Pancreas (tissue), 10 donors: ENCODE measurements around the gene PPP6R3. TPM values are rescaled to one million over a fixed set of nuclear protein-coding genes. Genes with fewer than 3 reads are reported as not detected.

Experiments used
- ATAC-seq, 4 donors: fragments of 200-7000 bp; cut with Tn5 transposase; one replicate each; pipeline versions ENCODE4 v1.8.0 to v1.9.1; 2020; ENCODE audit warnings: mild to moderate bottlenecking in 4 of 4, moderate library complexity in 4 of 4
- DNase-seq, 6 donors: peaks; one replicate each; pipeline ENCODE4 v3.0.0-alpha.2; 2020
- FAIRE-seq: peaks from 2 replicates; lab custom pipeline; 2012; peaks lifted over from hg19 to GRCh38; lab: Jason Lieb, UNC
- H3K27ac ChIP-seq, 4 donors: fragments of 200-600 bp; sonication (generic); 1 replicate in 3 of 4; 2 replicates in 1 of 4; pipeline versions ENCODE4 v1.5.0 to v1.8.0; 2020
- H3K27me3 ChIP-seq, 4 donors: fragments of 200-600 bp; one replicate each; pipeline ENCODE4 v1.8.0; 2021
- H3K36me3 ChIP-seq, 3 donors: fragments of 200-600 bp; sonication (generic) in 1 of 3; one replicate each; pipeline versions ENCODE4 v1.5.0 to v1.8.0; 2020 to 2021
- H3K4me1 ChIP-seq, 3 donors: fragments of 200-600 bp; one replicate each; pipeline ENCODE4 v1.8.0; 2021
- H3K4me3 ChIP-seq, 4 donors: fragments of 200-600 bp; sonication (generic) in 2 of 4; one replicate each; pipeline versions ENCODE4 v1.5.0 to v1.8.0; 2020 to 2021
- H3K9me3 ChIP-seq, 4 donors: fragments of 200-600 bp; one replicate each; pipeline ENCODE4 v1.8.0; 2021
- CTCF ChIP-seq, 4 donors: fragments of 200-600 bp; sonication (generic) in 3 of 4; IDR thresholded peaks; one replicate each; pipeline versions ENCODE4 v1.5.0 to v1.8.0; 2021; ENCODE audit warnings: antibody characterized with exemption in 4 of 4
- WGBS, 2 donors: extraction: QIAGEN DNeasy Blood & Tissue Kit; methylation state at CpG; one replicate each; pipeline ENCODE4 v1.1.7; 2013; 5-methylcytosine and 5-hydroxymethylcytosine counted together
- intact Hi-C, 3 donors: fragments of 100-400 bp; cut with DNase I; formaldehyde crosslinking; loops; one replicate each; pipeline versions ENCODE4 v1.11.1 to v1.14.2; 2022
- polyA plus RNA-seq, 2 donors: library from polyadenylated mRNA; stranded (reverse); fragments of 200-250 nt; gene quantifications; one replicate each; pipeline ENCODE4 v1.2.3, GENCODE V29; 2013
- total RNA-seq, 6 donors: library from RNA; stranded (reverse); fragmentation: NEBNext Ultra II Directional in 4 of 6; extraction: Animal tissue kit (Norgen Biotek cat#: 25700) in 4 of 6; gene quantifications; one replicate each; pipeline versions ENCODE4 v1.2.1 to v1.2.4, GENCODE V29; 2021 to 2023
- donor health status: healthy with polysubstance abuse.
- donor health status: DM: no; HTN: no; CAD: no; lungs with moderate emphysema.
- donor health status: DM: no; HTN: no; CAD: no.
- donor health status: control.
- donor health status: control.
- donor health status: Bipolar disorder and iron deficiency.
- donor health status: DM: yes; HTN: yes; CAD: no.
- donor health status: DM: no; HTN: no; CAD: no.
- donor health status: DM: no; HTN: no; CAD: no.
- donor health status: DM: yes; HTN: yes; CAD: no.

The PPP6R3 gene
- total and polyA plus RNA-seq, 8 donors: 19.5 to 56.0 (median 33.5) TPM

GRCh38 chr11:68479390-68479789, 18.8 kb downstream of the PPP6R3 start:
- H3K4me1 ChIP-seq: peaks cover 15 to 18% (median 16%) of the 10 kb centered on the region in 3 donors
- H3K4me3 ChIP-seq: no peak overlapping the region
- DNase-seq: no peak
- no peak for FAIRE-seq
- H3K36me3 ChIP-seq: no peaks in the 10 kb centered on the region
- no peak for TF ChIP-seq CTCF (IDR thresholded peaks at IDR 0.05)
- H3K27ac ChIP-seq: no peak overlapping the region
- intact Hi-C loops: no loop called here
- H3K9me3 ChIP-seq: no peaks in the 10 kb centered on the region
- H3K27me3 ChIP-seq: no peaks in the 10 kb centered on the region
- no peak for ATAC-seq
- 77 to 79% methylated on average over 3 of the region's 3 CpGs for WGBS, 2 donors

GRCh38 chr11:68480193-68480592, 19.6 kb downstream of the PPP6R3 start:
- no peaks in the 10 kb centered on the region for H3K36me3 ChIP-seq
- FAIRE-seq (no peak), ATAC-seq (no peak), DNase-seq (no peak)
- TF ChIP-seq CTCF (IDR thresholded peaks at IDR 0.05): no peak
- H3K4me1 ChIP-seq: peaks cover 11 to 17% (median 16%) of the 10 kb centered on the region in 3 donors
- intact Hi-C loops: no loop called here
- H3K27ac ChIP-seq: no peak overlapping the region
- H3K9me3 ChIP-seq: no peaks in the 10 kb centered on the region
- H3K27me3 ChIP-seq: no peaks in the 10 kb centered on the region
- H3K4me3 ChIP-seq: no peak overlapping the region
- 61 to 63% methylated on average over 2 of the region's 2 CpGs for WGBS, 2 donors

- H3K27me3 ChIP-seq: no peaks in the 10 kb centered on the region
- ATAC-seq: peak in 3 of 4 donors; percentile 12 to 48 (median 26)
- intact Hi-C loops: no loop called here
- H3K4me3 ChIP-seq: no peak overlapping the region
- FAIRE-seq: no peak
- no peak for TF ChIP-seq CTCF (IDR thresholded peaks at IDR 0.05)
- peak overlapping the region in 1 of 4 donors; percentile 25 for H3K27ac ChIP-seq
- H3K9me3 ChIP-seq: no peaks in the 10 kb centered on the region
- H3K36me3 ChIP-seq: no peaks in the 10 kb centered on the region
- H3K4me1 ChIP-seq: peaks cover 11 to 17% (median 16%) of the 10 kb centered on the region in 3 donors
- no peak for DNase-seq
- WGBS, 2 donors: 32 to 33% methylated on average over 3 of the region's 3 CpGs
Measured at GRCh38 chr11:68480852-68481510, 20.4 kb downstream of the PPP6R3 start.

GRCh38 chr11:68481579-68482240, 21.2 kb downstream of the PPP6R3 start:
- FAIRE-seq (no peak), DNase-seq (no peak), ATAC-seq (peak; percentile 21 to 57 (median 53))
- TF ChIP-seq CTCF (IDR thresholded peaks at IDR 0.05): no peak
- no peaks in the 10 kb centered on the region for H3K36me3 ChIP-seq
- no peak overlapping the region for H3K4me3 ChIP-seq
- no peaks in the 10 kb centered on the region for H3K9me3 ChIP-seq
- WGBS, 2 donors: 43% methylated on average over 6 of the region's 6 CpGs
- H3K27me3 ChIP-seq: no peaks in the 10 kb centered on the region
- peaks cover 11 to 17% (median 16%) of the 10 kb centered on the region in 3 donors for H3K4me1 ChIP-seq
- H3K27ac ChIP-seq: peak overlapping the region in 1 of 4 donors; percentile 25
- intact Hi-C loops: no loop called here

GRCh38 chr11:68488623-68489022, 28.1 kb downstream of the PPP6R3 start:
- FAIRE-seq (no peak), ATAC-seq (no peak), DNase-seq (no peak)
- Histone ChIP-seq H3K27ac (no peak overlapping the region), H3K27me3 (no peaks in the 10 kb centered on the region), H3K4me1 (peaks cover 0 to 14% (median 8%) of the 10 kb centered on the region in 3 donors), H3K9me3 (no peaks in the 10 kb centered on the region), H3K4me3 (no peak overlapping the region), H3K36me3 (no peaks in the 10 kb centered on the region)
- 94 to 95% methylated on average over 1 of the region's 1 CpG for WGBS, 2 donors
- TF ChIP-seq CTCF (IDR thresholded peaks at IDR 0.05): no peak
- intact Hi-C loops: no loop called here
